HG03175 (cell line): ENCODE measurements around the gene MYOZ1.

Source experiments
- ATAC-seq: cut with Tn5 transposase; IDR thresholded peaks from one replicate; pipeline ENCODE4 v1.9.1; 2021; ENCODE audit warnings: mild to moderate bottlenecking, moderate library complexity; ENCODE audit not compliant: unreplicated experiment

Gene MYOZ1

DNA sequence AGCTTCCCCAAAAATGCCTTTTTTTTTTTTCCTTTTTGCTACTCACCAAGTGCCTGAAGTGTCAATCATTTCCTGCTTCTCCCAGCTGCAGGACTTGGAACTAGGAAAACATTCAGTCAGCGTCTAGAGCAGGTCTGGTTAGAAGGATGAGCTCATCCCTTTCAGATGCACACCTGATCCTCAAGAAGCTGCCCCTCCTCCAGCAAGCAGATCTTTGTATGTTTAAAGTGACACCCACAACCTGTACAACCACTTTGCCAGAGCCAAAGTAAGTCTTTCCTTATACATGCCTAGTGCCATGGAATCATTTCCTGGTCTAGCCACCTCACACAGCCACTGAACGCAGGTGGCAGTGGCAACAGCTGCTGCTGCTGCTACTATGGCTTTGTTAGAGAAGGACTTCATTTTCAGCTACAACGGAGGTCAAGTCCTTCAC lies 39.8 kb downstream of the MYOZ1 start:
- ATAC-seq = no peak

DNA sequence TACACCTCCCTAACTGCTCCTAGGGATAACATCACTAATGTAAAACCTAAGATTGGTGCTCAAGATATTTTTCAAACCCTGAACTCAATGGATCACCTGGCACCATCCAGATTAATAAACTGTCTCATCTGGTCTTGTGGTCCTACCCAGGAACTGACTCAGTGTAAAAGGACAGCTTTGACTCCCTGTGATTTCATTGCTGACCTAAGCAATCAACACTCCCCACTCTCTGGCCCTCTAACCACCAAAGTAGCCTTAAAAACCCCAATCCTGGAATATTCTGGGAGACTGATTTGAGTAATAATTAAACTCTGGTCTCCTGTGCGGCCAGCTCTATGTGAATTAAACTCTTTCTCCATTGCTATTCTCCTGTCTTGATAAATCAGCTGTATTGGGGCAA lies 43.9 kb downstream of the MYOZ1 start:
- no peak for ATAC-seq

DNA sequence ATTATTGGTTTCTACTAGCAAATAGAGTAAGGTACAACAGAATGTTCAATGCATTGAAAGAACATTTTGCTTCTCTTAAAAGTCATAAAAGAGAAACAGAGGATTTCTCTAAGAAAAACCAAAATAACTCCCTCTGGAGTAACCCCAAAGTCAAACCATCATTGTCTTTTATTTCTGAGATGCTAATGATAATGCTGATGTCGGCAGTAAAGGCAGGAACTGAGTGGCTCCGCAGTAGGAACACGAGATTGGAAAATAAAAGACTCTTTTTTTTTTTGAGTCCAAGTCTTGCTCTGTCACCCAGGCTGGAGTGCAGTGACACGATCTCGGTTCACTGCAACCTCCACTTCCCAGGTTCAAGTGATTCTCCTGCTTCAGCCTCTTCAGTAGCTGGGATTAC lies 47.5 kb downstream of the MYOZ1 start:
- no peak for ATAC-seq

GRCh38 chr10:73593110-73593509 lies 48.2 kb downstream of the MYOZ1 start:
- no peak for ATAC-seq

DNA sequence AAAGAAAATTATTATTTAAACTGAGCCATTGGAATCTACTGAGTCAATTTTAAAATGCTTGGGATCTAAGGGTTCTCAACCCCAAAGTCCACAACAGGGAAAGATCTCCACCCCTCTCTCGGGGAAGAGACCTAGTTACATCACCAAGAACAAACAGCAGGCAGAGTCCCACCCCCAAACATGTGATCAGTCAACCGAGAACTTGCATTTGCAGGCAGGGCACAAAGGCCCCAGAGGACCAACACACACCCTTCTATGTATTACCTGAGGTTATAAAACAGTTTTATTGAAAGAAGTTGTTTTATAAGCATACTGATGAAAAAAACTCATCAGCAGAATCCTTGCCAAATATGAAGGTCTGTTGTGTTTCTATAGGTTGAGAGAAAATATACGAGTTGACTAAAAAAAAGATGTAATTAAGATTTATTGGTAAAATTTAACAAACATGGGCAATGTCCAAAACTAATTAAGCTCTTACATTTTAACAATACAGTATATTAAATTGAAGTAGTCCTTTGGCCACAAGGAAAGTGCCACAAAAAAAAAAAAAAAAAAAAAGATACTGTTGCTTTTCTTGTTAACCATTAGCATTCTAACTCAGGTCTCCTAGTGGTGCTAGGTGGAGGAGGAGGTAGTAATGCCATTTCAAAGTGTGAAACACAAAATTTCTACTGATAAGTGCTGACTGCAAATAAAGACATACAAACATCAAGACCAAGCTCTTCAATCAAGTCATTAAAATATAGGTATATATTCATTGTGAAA lies 49.2 kb downstream of the MYOZ1 start:
- ATAC-seq = no peak

DNA sequence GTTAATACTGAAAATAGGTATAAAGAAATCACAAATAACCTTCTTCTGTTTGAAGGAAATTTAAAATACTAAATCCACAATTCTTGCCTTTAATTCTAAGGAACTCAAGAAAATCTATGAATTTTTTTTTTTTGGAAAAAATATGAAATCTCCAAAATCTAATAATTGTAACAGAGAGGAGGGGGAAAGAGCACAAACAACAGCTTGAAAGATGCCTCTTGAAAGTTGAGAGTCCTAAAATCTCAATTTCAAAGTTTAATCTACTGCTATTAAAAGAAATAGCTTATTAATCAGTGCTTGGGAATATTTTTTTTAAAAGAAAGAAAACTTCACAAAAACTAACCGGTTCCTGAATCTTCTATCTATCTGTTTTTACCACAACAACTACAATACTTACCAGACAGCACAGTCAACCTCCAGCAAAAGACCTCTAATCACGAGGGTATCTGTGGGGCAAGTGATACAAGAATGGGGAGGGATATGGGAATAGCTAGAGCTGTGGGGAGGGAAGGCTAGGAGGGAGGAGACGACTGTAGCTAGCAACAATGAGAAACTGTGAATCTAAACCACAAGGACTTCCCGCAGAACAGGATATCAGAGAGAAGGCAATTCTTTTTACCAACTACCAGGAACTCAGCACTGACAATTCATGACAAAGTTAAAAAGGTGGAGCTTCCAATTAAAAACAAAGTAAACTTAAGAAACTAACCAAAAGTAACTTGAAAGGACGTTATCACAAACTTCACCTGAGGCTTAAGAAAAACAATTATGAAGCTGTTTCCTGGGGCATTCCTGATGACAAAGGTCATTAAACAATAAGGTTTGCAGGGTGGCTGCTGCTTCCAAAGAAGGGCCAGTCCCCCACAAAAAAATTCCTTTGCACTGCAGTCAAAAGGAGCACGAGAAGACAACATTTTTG lies 50.1 kb downstream of the MYOZ1 start, which contains the start of gene USP54:
USP54 (minus strand) TSS at position 462 of the 919 bp plus-strand sequence. CDS start 15,684 bp downstream, outside the sequence.
- no peak for ATAC-seq

- no peak for ATAC-seq
These were observed 51.6 kb downstream of the MYOZ1 start for GRCh38 chr10:73589563-73590126.

DNA sequence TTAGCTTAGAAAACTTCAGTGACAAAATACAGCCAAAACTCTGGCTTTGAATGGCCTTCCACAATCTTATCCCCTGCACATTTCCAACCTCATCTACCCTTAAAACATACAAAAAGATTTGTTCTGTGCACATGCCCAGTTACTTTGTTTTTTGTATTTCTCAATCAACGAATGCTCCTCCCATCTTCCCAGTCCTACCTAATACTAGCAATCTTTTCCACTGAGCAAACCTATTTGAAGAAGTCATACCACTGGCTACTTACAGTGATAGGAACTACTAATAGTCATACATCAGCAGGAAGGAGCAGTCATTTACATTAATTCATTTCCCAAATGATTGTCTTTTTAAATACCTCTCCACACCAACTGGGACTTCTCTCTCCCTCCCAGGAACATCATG lies 52.6 kb downstream of the MYOZ1 start:
- ATAC-seq = no peak

GRCh38 chr10:73586583-73586984 lies 54.7 kb downstream of the MYOZ1 start:
- ATAC-seq = no peak

GRCh38 chr10:73585327-73585726 lies 55.9 kb downstream of the MYOZ1 start:
- ATAC-seq = no peak

DNA sequence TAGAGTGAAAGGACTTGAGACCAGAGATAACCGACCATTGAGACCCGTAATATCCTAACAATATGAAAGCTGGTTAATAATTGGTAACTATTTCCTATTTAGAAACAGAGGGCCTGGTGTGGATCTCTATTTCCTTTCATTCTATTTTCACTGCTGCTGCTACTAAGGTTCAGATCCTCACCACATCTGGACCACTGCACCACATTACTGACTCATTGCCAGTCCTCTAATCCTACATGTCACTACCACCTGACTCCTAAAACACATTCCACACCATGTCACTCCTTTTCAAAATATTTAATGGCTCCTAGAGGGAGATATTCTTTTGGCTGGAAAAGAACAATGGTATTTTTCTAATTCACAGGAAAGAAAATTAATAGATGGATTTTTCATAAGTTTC lies 56.5 kb downstream of the MYOZ1 start:
- no peak for ATAC-seq

GRCh38 chr10:73581918-73582317 lies 59.4 kb downstream of the MYOZ1 start:
- no peak for ATAC-seq
